GM18907 (cell line): ENCODE measurements around the gene GOT1.

ENCODE experiments used
- ATAC-seq: cut with Tn5 transposase; IDR thresholded peaks from one replicate; pipeline ENCODE4 v1.9.1; 2021; ENCODE audit warnings: mild to moderate bottlenecking, moderate library complexity; ENCODE audit not compliant: unreplicated experiment

Gene GOT1

DNA sequence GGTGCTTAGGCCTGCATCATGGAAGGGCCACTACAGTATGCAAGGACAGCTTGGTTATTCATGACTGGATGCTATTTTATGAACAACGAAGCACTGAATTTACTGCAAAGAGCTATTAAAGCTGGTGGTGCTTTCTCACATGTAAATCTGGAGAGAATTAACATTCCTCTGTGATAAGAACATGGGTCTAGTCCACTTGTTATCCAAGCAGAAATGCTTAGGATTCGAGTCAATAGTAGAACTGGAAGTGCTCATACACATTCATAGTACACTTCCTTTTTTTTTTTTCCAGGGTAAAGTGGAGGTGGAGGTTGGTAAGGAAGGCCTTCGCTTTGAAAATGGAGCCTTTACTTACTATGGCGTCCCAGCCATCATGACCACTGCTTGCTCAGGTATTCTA lies 66.3 kb downstream of the GOT1 start:
- ATAC-seq = no peak

DNA sequence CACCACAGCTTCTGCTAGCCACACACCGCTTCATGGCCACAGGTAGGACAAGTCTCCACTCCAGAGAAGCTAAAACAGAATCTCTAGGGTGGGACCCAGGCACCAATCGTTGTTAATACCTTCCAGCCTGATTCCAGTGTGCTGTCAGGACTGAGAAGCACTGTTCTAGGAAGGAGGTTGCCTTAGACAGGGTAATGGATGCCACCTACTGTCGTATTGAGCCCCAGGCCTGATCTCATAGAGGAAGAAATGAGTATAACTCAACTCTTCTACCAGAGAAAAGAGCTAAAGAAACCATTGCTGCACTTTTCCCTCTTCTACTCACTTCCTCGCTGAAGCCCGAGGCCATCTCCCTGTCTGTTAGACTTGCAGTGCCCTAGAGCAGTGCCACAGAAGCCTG lies 69.5 kb downstream of the GOT1 start:
- no peak for ATAC-seq

DNA sequence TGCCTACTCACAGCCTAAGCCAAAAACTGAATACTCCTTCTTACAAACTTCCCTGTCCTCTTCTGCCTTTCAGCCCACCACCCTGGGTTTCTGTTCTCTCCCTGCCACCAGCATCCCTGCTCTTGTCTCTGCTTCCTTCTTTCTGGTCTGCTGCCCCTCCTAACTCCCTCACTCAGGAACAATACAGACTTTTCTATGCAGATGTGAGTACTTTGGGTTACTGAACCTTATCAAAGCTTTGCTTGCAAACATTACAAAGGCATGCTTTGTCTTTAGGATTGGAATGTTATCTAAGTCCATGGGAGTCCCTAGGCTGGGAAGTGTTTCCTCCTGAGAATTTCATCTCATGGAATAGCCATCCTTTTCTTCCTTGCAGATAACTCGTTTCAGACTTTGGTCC lies 72.3 kb downstream of the GOT1 start:
- ATAC-seq = no peak

DNA sequence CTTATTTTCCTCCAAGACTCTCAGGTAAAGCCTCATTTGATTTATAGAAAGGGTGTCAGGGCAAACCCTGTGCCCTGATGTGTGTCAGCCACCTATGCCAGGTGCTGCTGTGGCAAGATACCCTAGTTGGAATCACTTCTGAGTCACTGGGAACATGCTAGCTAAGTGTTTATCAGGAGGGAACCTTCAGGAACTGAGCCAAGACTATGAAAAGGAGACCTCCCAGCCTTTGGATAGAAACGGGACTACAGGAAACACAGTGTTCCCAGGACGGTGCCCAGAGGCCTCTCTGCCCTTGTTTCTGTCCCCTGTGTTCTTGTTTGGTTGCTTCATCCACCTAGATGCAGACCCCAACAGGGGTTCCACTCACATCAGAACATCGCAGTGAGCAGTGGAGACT lies 72.7 kb downstream of the GOT1 start:
- no peak for ATAC-seq

DNA sequence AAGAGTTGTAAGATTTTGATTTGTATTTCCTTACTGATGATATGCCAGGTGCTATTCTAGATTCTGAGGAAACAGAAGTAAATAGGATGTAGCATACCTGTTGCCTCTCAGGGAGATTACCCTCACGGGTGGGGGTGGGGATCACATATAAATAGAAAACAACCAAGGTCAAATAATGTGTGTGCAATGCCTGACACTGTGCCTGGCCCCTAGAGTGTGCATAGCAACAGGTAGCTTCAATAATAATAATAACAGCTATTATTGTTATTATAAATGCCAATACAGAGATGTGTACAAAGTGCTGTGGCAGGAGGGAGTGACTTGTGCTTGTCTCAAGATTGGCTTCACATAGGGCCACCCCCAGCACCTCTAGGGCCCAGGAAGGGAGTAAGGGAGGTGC lies 77.2 kb downstream of the GOT1 start:
- ATAC-seq = no peak

DNA sequence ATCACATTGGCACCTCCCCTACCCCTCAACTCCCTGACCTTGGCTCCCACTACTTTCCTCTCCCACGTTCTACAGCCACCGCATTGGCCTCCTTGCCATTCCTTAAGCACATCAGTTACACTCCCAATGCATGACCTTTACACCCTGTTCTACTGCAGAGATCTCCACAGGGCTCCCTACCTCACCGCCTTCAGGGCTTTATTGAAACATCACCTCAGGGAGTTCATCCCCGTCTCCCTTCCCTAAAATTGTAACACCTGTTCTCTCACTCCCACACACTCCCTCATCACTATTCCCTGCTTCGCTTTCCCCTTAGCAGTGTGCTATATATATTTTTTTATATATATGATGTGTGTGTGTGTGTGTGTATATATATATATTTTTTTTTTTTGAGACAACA lies 82.8 kb downstream of the GOT1 start:
- no peak for ATAC-seq
